Transverse colon (tissue), 3 donors: ENCODE measurements around the gene TMEM43.
"Not testable (repeated sequence)": the region's sequence is repeated elsewhere in the genome, so short reads cannot be mapped to it uniquely, and the experiment has no call there.

Source experiments
- POLR2A ChIP-seq: fragments of 450-650 bp; IDR thresholded peaks from one replicate; pipeline ENCODE4 v1.6.1; 2016; ENCODE audit warnings: antibody characterized with exemption, mild to moderate bottlenecking, moderate library complexity
- TF ChIP-seq, protein P1 (sequence below), 5 experiments: fragments of 200-600 bp in 3 of 5; fragments of 450-650 bp in 2 of 5; sonication (generic) in 3 of 5; IDR thresholded peaks; 1 replicate in 2 of 5; 2 replicates in 3 of 5; pipeline ENCODE4 v1.5.1; 2016 to 2017; ENCODE audit warnings: antibody characterized with exemption in 5 of 5, inconsistent platforms in 3 of 5, mild to moderate bottlenecking in 2 of 5, moderate library complexity in 1 of 5

DNA sequence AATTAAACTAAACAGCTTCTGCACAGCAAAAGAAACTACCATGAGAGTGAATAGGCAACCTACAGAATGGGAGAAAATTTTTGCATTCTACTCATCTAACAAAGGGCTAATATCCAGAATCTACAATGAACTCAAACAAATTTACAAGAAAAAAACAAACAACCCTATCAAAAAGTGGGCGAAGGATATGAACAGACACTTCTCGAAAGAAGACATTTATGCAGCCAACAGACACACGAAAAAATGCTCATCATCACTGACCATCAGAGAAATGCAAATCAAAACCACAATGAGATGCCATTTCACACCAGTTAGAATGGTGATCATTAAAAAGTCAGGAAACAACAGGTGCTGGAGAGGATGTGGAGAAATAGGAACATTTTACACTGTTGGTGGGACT, 49.6 kb upstream of the TMEM43 start:
- not testable (repeated sequence) for TF ChIP-seq POLR2A
- TF ChIP-seq, protein P1, sequence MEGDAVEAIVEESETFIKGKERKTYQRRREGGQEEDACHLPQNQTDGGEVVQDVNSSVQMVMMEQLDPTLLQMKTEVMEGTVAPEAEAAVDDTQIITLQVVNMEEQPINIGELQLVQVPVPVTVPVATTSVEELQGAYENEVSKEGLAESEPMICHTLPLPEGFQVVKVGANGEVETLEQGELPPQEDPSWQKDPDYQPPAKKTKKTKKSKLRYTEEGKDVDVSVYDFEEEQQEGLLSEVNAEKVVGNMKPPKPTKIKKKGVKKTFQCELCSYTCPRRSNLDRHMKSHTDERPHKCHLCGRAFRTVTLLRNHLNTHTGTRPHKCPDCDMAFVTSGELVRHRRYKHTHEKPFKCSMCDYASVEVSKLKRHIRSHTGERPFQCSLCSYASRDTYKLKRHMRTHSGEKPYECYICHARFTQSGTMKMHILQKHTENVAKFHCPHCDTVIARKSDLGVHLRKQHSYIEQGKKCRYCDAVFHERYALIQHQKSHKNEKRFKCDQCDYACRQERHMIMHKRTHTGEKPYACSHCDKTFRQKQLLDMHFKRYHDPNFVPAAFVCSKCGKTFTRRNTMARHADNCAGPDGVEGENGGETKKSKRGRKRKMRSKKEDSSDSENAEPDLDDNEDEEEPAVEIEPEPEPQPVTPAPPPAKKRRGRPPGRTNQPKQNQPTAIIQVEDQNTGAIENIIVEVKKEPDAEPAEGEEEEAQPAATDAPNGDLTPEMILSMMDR (IDR thresholded peaks at IDR 0.05): not testable (repeated sequence)
